ENCODE data around the gene BARHL2. TPM values are rescaled to one million over a fixed set of nuclear protein-coding genes. Genes with fewer than 3 reads are reported as not detected.

BARHL2 gene
- total RNA-seq, 2 experiments from 2014 or later = not detected

DNA sequence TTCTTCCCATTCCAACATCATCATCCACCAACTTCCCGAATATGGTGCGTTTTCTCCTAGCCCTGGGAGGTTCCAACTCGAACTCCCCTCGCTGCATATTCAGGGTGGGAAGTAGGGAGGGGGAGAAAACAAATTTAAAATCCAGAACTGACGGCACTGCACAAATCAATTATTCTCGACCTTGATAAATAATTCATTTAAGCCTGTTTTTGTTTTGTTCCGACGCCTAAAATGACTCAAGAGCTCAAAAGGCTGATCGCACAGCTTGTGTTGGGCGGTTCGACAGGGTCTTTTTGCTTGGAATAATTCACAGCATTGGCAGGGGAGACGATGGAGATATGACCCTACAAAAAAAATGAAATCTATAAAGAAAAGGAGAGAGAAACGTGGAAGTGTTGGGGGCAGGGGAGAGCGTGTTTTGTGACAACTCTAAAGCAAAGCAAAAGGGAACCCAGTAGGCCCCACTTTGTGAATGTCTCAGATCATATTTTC lies 3.1 kb upstream of the BARHL2 start:
- H3K27ac Mint-ChIP-seq = peak overlapping the region; percentile 48
- H3K27me3 Mint-ChIP-seq = peaks cover 93% of the 10 kb centered on the region
- H3K9me3 Mint-ChIP-seq = peaks cover 3% of the 10 kb centered on the region
- POLR2A ChIA-PET = no interaction called here
- H3K36me3 Mint-ChIP-seq = peaks cover 12% of the 10 kb centered on the region
- H3K4me1 Mint-ChIP-seq = peaks cover 31% of the 10 kb centered on the region
- no peak for ATAC-seq (ENCODE audit: low read depth)
- no peak for DNase-seq
- H3K4me3 Mint-ChIP-seq = no peak overlapping the region

DNA sequence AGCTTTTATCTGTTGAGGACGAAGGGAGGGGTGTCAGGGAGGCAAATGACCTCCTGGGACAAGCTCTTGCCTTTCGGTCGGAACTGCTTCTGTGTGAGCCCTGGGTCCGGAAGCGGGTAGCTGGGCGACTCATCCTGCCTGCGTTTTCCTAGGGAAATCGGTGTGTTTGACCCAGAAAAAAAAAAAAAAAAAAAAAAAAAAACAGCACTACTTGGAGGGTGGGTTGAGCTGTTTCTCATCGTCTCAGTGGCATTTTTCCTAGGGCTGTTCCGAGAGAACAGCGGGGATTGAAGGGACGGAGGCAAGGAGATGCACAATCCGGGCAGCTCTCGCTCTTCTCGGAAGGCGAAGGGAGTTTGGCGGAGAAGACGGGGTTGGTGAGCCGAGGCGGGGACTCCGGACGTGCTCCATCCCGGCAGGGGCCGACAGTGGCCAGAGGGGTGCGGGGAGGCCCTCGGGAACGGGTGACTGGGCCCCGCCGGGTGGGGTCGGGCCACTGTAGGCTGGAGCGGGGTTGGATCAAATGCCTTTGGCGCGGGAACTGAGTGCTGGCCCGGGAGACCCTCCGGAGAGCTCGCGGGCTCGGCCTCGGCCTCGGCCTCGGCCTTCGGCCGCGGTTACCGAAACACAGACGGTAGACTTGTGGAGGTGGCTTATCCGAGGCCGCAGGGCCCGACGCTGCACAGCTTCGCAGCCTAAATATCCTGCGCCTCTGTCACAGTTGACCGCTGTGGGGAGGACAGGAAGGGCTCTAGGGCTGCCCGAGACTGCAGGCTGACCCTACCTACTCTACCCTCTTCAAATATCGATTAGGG lies 2.4 kb upstream of the BARHL2 start:
- peaks cover 31% of the 10 kb centered on the region for H3K4me1 Mint-ChIP-seq
- DNase-seq (no peak), ATAC-seq (ENCODE audit: low read depth) (no peak)
- H3K9me3 Mint-ChIP-seq = peaks cover 3% of the 10 kb centered on the region
- peaks cover 93% of the 10 kb centered on the region for H3K27me3 Mint-ChIP-seq
- POLR2A ChIA-PET = interaction anchor here (0.7 kb wide), 1 partner anchor 118 kb away, joined by 6 read pairs; no protein-coding TSS in a partner anchor
- peak overlapping the region; percentile 74 for H3K27ac Mint-ChIP-seq
- peaks cover 12% of the 10 kb centered on the region for H3K36me3 Mint-ChIP-seq
- peak overlapping the region; percentile 58 for H3K4me3 Mint-ChIP-seq

DNA sequence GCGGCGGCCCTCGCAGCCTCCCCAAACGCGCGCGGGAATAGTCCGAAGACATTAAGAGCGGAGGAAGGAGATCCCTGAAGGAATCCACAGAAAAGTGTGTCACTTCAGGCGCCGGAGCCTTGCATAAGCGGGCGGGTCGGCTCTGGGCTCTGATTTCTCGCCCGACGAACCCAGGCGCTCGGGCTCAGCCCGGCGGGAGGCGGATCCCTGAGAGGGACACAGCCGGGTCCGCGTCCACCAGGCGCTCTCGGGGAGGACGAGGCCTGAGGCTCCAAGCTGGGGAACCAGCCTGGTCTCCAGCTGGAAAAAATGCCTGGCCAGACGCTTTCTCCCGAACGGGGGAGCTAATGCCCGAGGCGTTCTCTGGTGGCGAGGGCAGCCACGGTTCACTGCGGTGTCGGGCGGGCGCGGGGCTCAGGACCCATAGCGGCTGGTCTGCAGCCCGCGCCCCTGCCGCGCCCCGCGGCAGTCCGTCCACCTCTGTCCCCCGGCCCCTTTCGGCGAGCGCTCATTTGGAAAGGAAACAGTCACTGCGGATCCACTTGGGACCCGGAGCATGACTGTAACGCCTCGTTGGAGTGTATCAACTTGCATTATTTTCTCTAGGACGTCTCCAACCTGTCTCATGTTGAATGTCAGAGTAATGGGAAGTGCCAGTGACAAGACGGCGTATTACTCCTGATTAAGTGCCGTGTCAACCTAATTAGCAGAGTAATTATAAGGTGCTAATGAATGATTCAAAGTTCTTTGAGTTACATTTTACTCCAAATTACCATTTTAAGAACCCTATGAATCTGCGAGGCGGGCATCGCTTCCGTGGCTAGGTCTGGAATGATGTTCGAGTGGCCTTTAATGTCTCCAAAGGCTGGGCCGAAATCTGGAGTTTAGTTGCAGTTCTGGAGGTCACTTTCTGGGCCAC lies 1.6 kb upstream of the BARHL2 start:
- POLR2A ChIA-PET = interaction anchor here (0.7 kb wide), 1 partner anchor 119 kb away, joined by 6 read pairs; no protein-coding TSS in a partner anchor
- Mint-ChIP-seq H3K4me1 (peaks cover 25% of the 10 kb centered on the region), H3K36me3 (peaks cover 9% of the 10 kb centered on the region), H3K27ac (peak overlapping the region; percentile 83), H3K4me3 (peak overlapping the region; percentile 64), H3K9me3 (peaks cover 3% of the 10 kb centered on the region), H3K27me3 (peaks cover 93% of the 10 kb centered on the region)
- DNase-seq (peak; percentile 47), ATAC-seq (ENCODE audit: low read depth) (no peak)

DNA sequence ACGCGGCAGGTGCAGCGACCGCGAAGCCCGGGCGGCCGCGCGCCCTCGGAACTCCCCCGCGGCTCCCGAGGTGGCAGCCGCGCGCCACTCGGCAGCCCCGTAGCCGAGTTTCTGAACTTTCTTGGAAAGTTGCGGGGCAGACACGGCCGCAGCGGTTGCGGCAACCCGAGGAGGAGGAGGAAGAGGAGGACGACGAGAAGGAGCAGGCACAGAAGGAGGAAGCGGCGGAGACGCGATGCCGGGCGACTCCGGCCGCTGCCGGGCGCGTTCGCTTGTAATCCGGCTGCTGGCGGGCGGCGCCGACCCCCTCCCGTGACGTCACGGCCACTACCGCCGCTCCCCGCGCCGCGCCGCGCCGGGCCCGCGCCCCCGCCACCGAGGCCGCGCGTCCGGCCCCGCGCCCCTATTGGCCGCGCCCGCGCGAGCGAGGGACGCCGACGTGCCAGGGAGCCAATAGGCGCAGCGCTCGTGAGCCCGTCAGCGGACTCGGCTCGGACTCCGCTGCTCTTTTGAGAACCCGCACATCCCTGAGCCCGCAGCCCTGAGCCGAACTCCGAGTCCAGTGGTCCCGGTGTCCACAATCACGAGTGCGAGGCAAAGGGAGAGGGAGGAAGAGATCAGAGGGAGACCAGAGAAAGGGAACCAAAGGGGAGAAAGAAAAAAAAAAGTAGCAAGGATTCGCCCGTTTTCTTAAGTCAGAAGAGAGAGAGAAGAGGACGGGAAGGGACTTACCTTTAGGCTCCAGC lies 736 bp upstream of the BARHL2 start:
- Mint-ChIP-seq H3K4me1 (peaks cover 22% of the 10 kb centered on the region), H3K27me3 (peaks cover 94% of the 10 kb centered on the region), H3K36me3 (peaks cover 9% of the 10 kb centered on the region), H3K4me3 (peak overlapping the region; percentile 64), H3K27ac (peak overlapping the region; percentile 83), H3K9me3 (peaks cover 3% of the 10 kb centered on the region)
- DNase-seq (peak; percentile 49), ATAC-seq (ENCODE audit: low read depth) (no peak)
- POLR2A ChIA-PET = no interaction called here

DNA sequence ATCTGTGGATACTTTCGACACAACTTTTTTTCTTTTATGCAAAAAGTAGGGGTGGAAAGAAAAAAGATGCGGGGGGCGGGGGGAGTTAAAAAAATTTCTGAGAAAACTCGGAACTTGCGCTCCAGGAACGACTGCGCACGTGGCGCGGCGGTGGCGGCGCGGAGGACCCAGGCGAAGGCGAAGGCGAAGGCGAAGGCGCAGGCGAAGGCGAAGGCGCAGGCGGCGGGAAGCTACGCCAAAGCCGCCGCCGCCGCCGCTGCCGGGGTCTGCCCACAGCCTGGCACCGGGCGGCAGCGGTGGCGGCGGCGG lies 208 bp upstream of the BARHL2 start:
- peaks cover 20% of the 10 kb centered on the region for H3K4me1 Mint-ChIP-seq
- H3K27me3 Mint-ChIP-seq = peaks cover 94% of the 10 kb centered on the region
- peaks cover 3% of the 10 kb centered on the region for H3K9me3 Mint-ChIP-seq
- POLR2A ChIA-PET = interaction anchor here (0.7 kb wide), 1 partner anchor 118 kb away, joined by 4 read pairs; no protein-coding TSS in a partner anchor
- ATAC-seq (ENCODE audit: low read depth) (no peak), DNase-seq (no peak)
- peak overlapping the region; percentile 52 for H3K4me3 Mint-ChIP-seq
- peaks cover 9% of the 10 kb centered on the region for H3K36me3 Mint-ChIP-seq
- H3K27ac Mint-ChIP-seq = peak overlapping the region; percentile 74

DNA sequence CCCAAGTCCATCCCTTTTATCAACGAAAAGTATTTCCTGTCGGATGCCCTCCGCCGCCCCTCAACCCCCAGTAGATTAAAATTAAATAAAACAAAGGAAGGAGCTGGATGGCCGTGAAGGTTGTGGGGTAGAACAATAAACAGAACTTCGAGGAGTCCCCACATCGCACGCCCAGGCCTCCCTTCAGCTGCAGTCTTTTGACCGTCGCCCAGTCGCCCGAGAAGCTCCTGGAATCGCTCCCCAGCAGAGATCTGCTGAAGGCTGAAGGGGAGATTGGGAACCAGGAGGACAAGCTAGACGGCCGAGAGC lies 905 bp downstream of the BARHL2 start:
- Mint-ChIP-seq H3K27me3 (peaks cover 94% of the 10 kb centered on the region), H3K4me3 (peak overlapping the region; percentile 37), H3K9me3 (peaks cover 3% of the 10 kb centered on the region), H3K27ac (peak overlapping the region; percentile 69), H3K36me3 (peaks cover 7% of the 10 kb centered on the region), H3K4me1 (peaks cover 15% of the 10 kb centered on the region)
- ATAC-seq (ENCODE audit: low read depth) (no peak), DNase-seq (no peak)
- POLR2A ChIA-PET = no interaction called here

DNA sequence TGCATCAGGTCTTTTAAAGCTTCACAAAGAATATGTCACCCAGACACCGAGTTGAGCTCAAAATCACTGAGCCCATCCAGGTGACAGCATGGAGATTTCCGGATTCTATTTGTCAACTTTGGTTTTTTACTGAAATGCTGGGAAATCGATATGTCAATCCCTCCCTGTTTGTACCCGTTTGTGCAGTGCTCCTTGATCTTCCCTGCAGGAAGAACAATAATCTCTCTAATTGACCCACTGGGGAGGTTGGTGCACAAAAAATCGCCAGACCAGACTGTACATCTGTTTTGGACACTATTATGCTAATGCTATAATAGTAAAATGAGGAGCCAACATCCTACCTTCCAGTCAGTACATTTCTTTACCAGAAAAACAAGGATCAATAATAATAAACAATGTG lies 1.8 kb downstream of the BARHL2 start:
- Mint-ChIP-seq H3K27ac (no peak overlapping the region), H3K4me1 (peaks cover 14% of the 10 kb centered on the region), H3K4me3 (no peak overlapping the region), H3K36me3 (peaks cover 7% of the 10 kb centered on the region), H3K27me3 (peaks cover 94% of the 10 kb centered on the region), H3K9me3 (peaks cover 3% of the 10 kb centered on the region)
- DNase-seq = no peak
- POLR2A ChIA-PET = no interaction called here
- no peak for ATAC-seq (ENCODE audit: low read depth)

DNA sequence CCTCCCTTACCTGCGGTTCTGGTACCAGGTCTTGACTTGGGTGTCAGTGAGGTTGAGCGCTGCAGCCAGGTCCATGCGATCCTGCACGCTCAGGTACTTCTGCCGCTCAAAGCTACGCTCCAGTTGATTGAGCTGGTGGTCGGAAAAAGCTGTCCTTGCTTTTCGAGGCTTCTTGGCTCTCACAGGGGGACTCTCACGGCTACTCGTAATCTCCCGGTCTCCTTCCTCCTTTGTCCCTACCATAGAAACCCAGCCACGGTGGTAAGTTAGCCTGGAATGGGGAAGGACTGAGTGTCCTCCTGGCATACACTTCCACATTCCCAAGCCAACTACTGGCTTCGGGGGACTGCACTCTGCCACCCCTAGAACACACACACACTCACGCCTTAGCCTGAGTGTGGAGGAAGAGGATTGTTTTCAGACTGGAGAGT lies 2.6 kb downstream of the BARHL2 start:
- POLR2A ChIA-PET = no interaction called here
- no peak overlapping the region for H3K4me3 Mint-ChIP-seq
- ATAC-seq (ENCODE audit: low read depth) = no peak
- H3K36me3 Mint-ChIP-seq = peaks cover 7% of the 10 kb centered on the region
- peak overlapping the region; percentile 45 for H3K27ac Mint-ChIP-seq
- peaks cover 3% of the 10 kb centered on the region for H3K9me3 Mint-ChIP-seq
- H3K27me3 Mint-ChIP-seq = peaks cover 95% of the 10 kb centered on the region
- peaks cover 14% of the 10 kb centered on the region for H3K4me1 Mint-ChIP-seq
- DNase-seq = no peak

DNA sequence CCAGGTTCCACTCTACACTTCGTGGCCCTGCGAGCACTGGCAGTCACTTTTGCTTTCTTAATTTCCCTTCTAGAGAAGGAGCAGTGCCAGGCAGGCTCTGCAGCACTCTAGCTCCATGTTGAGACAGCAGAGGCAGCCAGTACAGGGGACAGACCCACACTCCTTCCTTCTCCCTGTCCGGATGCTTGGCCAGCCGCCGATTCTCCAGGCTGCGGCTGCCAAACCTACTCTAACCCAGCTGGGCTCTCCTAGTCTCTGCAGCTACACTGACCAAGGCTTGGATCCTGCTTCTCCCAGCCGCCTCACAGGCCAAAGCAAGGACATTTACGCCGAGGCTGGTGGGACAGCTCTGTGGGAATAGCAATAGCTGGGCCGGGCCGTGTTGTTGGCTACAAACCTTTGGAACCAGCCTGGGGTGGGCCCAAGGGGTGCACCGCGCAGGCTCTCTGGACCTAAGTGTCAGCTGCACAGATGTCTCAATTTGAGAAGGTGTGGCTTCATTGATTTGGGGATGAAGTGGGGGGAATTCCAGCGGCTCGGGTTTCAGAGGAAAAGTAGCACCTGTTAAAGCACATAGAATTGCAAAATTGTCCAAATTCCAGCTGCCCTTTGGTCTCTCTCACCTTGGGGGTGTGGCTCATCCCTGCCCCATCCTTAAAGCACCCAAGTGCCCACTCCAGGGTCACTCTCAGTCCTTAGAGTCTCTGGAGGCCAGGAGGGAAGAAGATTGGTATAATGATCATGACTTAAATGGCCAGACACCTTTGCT lies 3.2 kb downstream of the BARHL2 start:
- Mint-ChIP-seq H3K27me3 (peaks cover 95% of the 10 kb centered on the region), H3K4me1 (peaks cover 12% of the 10 kb centered on the region), H3K4me3 (no peak overlapping the region), H3K27ac (no peak overlapping the region), H3K9me3 (peaks cover under 1% of the 10 kb centered on the region), H3K36me3 (peaks cover 5% of the 10 kb centered on the region)
- POLR2A ChIA-PET = no interaction called here
- ATAC-seq (ENCODE audit: low read depth) = no peak
- no peak for DNase-seq

DNA sequence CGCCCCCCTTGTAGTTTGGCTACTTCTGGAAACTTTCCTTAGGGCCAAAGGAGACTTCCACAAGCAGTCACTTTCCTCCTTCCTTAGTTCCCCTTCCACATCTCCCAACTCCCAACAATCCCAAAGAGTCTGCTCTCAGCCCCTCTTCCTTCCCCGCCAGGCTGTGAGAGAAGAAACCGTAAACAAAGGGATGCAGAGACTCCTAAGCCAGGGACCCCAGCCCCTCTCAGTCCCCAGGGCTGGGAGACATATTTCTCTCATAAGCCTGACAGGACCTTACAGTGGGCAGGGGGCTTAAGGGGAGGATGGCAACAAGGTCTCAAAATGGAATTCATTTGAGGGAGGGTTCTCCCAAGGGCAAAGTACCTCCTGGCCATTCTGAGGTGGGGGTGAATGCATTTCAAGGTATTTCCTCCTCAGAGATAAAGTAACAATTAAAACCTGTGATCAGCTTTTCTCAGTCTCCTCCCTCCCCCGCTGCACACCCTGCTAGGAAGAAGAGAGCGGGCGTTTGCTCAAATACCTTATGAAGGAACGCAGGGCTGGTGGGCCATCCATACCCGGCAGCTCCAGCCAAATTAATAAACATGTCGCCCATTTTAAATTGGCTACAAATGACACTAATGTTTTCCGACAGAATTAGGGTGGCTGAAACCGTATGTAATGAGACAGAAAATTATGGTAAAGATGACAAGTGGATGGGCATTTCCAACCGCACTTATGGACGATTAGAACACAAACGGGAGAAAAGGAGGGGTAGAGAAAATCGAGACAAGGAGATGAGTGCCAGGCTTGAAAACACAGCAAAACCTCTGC lies 4.0 kb downstream of the BARHL2 start:
- POLR2A ChIA-PET = no interaction called here
- peaks cover 3% of the 10 kb centered on the region for H3K36me3 Mint-ChIP-seq

DNA sequence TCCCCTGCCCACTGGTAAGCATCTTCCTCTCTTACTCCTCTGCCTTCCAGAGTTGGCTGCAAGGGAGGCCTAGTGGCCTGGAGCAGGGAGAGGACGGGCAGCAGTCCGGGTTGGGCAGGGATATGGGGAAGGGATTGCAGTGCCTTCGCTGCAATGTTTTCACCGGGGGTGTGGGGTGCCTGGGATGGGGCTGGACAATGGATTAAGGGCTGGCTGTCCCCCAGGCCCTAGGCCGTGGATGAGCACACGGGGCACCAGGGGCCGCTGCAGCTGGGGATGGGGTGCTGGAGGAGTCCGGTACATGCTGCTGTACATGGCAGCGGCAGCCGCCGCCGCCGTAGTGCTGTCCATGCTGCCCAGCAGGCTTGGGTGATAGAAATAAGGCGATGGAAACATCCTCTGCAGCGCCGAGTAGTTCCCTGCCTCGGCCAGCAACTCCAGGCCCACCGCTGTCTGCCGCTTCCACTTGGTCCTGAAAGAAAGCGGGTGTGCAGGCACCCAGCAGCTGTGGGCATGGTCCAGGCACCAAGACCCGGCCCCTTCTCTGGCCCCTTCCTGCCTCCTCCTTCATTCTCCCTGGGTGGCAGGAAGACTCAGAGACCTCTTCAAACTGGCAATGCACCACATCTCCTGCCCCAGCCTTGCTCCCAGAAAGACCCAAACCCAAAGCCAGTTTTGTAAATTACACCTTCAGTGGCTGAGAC lies 4.8 kb downstream of the BARHL2 start:
- H3K9me3 Mint-ChIP-seq = no peaks in the 10 kb centered on the region
- H3K27me3 Mint-ChIP-seq = peaks cover 100% of the 10 kb centered on the region
- DNase-seq = no peak
- H3K4me1 Mint-ChIP-seq = peaks cover 7% of the 10 kb centered on the region
- H3K36me3 Mint-ChIP-seq = peaks cover 3% of the 10 kb centered on the region
- no peak overlapping the region for H3K27ac Mint-ChIP-seq
- no peak for ATAC-seq (ENCODE audit: low read depth)
- no peak overlapping the region for H3K4me3 Mint-ChIP-seq
- POLR2A ChIA-PET = no interaction called here

More for the DNA sequence above, 4.0 kb downstream of the BARHL2 start:
- Mint-ChIP-seq H3K27ac (no peak overlapping the region), H3K9me3 (no peaks in the 10 kb centered on the region), H3K4me3 (no peak overlapping the region), H3K27me3 (peaks cover 97% of the 10 kb centered on the region), H3K4me1 (peaks cover 8% of the 10 kb centered on the region)
- DNase-seq (no peak), ATAC-seq (ENCODE audit: low read depth) (no peak)

Measured in activated naive CD8-positive, alpha-beta T cell treated with anti-CD3 and anti-CD28 coated beads, Interleukin-2, amount 10 ng/mL, durations not matched to agents 7 days and 5 days (primary cell).